Right ventricle myocardium superior (tissue), 1 donor: ENCODE results near the gene EPSTI1. TPM values are rescaled to one million over a fixed set of nuclear protein-coding genes. Genes with fewer than 3 reads are reported as not detected.
A peak's percentile ranks its signal among the peaks of the same experiment; 100 is the strongest.

Source experiments
- ATAC-seq: fragments of 200-7000 bp; cut with Tn5 transposase; one replicate; pipeline ENCODE4 v1.9.1; 2020; ENCODE audit warnings: mild to moderate bottlenecking; ENCODE audit not compliant: poor library complexity
- DNase-seq: peaks from one replicate; pipeline ENCODE4 v3.0.0-alpha.2; 2020
- intact Hi-C: fragments of 100-400 bp; cut with DNase I; formaldehyde crosslinking; loops from one replicate; pipeline ENCODE4 v1.11.2; 2022
- total RNA-seq: library from RNA; stranded (reverse); fragmentation: NEBNext Ultra II Directional; extraction: Animal tissue kit (Norgen Biotek cat#: 25700); gene quantifications from one replicate; pipeline ENCODE4 v1.2.1, GENCODE V29; 2021
- donor health status: DM: no; HTN: yes; CAD: no; lungs with severe emphysema.

Gene EPSTI1
- total RNA-seq, 1 donor from 2014 or later, result 2.3 TPM

DNA sequence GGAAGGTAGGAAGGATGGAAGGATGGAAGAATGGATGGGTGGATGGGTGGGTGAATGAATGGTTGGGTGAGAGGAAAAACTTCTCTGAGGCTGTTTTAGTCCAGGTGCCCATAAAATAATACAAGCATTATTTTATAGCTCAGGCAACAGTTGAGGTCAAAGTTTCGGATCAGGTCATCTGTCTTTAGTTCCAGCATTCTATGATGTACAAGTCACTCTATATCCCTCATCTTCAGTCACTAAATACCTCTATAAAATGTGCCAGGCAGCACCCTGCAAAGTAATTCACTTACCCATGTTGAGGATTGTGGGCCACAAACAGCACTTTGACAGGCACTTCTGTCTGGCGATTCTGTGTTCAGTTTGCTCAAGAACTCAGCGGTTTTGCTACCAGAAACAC is 66.0 kb downstream of the EPSTI1 start:
- no peak for DNase-seq
- no peak for ATAC-seq
- intact Hi-C loops, result no loop called here

DNA sequence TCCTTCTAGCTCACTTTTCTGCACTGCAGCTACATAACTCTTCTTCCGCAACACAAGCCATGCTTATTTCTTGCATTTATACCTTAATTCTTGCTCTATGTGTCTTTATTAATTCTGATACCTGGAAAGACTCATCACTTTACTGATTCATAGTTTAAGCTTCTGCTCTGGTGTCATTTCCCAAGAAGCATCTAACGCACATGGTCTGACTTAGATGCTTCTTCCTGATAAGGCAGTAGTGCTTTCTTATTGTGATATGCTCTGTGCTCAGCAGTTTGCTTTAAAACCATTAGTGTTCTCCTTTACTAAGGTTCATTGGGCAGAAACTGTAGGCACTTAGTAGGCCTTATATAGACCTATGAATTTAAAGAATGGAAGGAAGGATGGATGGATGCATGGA is 66.4 kb downstream of the EPSTI1 start:
- intact Hi-C loops, result no loop called here
- DNase-seq, result no peak
- no peak for ATAC-seq

DNA sequence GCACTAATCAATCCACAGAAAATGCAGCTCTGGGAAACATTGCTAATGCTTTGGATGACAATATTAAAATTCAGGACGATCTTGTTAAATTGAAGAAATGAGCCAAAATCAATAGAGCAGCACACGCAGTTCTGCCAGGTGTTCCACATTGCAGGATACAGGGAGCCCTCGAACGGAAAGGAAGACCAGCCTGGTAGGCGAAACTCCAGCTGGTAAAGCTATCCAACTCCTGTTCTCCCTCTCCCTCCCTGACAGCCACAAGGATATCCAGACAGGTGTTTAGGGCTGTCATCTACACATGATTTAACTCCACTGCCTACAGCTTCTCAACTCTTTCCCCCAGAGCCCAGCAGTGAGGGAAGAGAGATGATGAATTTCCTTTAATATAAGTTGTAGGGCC is 67.7 kb downstream of the EPSTI1 start:
- DNase-seq (no peak), ATAC-seq (no peak)
- intact Hi-C loops, result no loop called here

GRCh38 chr13:42907745-42908144 is 84.3 kb downstream of the EPSTI1 start:
- DNase-seq (no peak), ATAC-seq (peak; percentile 56)

GRCh38 chr13:42906257-42906656 is 85.8 kb downstream of the EPSTI1 start:
- no peak for DNase-seq
- intact Hi-C loops, result no loop called here
- no peak for ATAC-seq

More at GRCh38 chr13:42907745-42908144, 84.3 kb downstream of the EPSTI1 start:
- intact Hi-C loops, result no loop called here

- ATAC-seq (no peak), DNase-seq (no peak)
These were observed 86.5 kb downstream of the EPSTI1 start for GRCh38 chr13:42905579-42905978.

DNA sequence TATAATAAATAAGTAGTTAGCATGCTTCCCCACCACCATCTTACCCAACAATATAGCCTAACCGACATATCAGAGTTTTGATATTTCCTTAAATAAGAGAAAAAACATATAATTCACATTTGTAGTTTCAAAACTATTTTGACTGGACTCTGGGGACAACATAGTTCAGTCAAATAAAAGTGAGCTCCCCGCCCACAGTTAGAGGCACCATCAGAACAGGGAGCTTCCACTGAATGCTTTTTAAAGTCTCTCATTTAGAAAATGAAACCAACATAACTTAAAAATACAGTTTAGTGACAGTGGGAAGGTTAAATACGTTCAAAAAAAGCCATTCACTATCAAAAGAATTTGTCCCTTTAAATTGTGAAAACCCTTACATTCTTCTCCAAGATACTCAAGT is 92.8 kb downstream of the EPSTI1 start:
- ATAC-seq (no peak), DNase-seq (no peak)
- intact Hi-C loops, result no loop called here

More at GRCh38 chr13:42905579-42905978, 86.5 kb downstream of the EPSTI1 start:
- intact Hi-C loops, result no loop called here

DNA sequence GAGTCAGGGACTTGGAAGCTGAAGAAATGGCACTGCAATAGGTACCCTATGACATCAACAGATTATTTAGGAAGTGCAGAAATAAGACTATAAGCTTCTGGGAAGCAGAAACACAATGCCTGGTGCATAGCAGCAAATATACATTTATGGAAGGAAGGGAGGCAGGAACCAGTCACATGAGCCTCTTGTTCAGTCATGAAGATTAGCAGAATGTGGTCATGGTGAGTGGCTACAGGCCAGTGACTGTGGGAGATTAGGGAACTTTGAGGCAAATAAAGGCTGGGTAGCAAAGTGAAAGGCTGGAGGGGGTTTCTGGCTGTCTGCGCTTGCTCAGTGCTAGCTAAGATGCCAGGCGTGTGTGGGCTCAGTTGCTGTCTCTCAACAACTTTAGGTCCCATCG is 96.3 kb downstream of the EPSTI1 start:
- no peak for ATAC-seq
- DNase-seq, result no peak
- intact Hi-C loops, result no loop called here

DNA sequence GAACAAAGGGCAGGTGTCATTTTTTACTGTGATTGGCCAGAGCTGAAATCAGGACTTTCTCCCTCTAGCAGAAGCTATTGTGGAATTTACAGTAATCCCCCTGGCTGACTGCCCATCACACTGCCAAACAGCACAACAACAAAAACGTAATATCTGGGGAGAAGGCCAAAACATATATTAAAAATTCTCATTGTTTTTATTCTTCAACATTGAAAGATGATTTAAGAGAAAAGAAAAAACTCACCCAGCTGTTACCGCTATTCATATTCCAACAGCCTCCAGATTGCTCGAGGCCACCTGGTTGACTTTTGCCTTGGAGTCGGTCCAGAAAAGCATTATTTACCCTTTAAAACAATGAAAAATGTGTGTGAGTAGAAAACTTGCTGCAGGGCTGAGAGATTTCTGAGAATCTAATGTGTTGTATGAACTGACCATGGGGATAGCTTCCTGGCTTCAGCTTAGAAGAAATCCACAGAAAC is 97.2 kb downstream of the EPSTI1 start:
- intact Hi-C loops, result no loop called here

DNA sequence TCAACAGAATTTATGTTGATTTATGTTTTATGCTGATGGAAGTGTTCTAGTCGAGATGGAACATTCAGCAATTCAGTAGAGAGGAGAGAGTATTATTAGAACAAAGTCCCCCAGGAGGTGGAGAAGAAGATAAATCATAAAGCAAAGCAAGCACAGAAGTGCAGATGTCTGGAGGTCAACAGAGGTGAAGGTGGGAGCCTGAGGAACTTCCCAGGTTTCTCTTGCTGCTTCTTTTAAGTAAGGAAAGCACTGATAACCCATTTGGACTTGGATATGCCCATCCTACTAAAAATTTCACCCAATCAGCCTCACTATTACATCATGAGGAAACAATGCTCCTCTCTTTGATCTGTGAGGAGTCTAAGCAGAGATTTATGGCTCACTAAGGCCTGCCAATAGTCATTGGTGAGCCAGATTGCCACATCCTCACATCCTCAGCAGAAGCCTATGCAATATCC is 98.8 kb downstream of the EPSTI1 start:
- intact Hi-C loops, result no loop called here
- DNase-seq, result no peak
- ATAC-seq, result no peak

More for the DNA sequence above, 97.2 kb downstream of the EPSTI1 start:
- ATAC-seq (no peak), DNase-seq (peak; percentile 43)

- intact Hi-C loops, result no loop called here
- no peak for DNase-seq
- ATAC-seq, result no peak
These were observed 99.3 kb downstream of the EPSTI1 start for GRCh38 chr13:42892760-42893159.

- ATAC-seq (no peak), DNase-seq (no peak)
- intact Hi-C loops, result no loop called here
These were observed 100.5 kb downstream of the EPSTI1 start for GRCh38 chr13:42891591-42891990.

DNA sequence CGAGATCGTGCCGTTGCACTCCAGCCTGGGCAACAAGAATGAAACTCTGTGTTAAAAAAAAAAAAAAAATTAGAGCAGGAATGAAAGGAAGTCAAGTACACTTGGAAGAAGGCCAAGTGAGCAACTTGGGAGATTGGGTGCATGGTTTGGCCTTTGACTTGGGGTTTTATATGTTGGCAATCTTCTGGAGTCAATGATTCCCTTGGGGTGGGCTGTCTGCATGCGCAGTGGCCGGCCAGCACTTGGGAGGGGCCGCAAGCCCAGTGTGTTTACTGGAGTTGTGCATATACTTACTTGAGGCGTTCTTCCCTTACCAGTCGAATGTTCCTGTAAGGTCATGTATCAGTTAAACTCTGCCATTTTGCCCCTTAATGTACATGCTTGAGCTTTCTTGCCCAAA is 106.7 kb downstream of the EPSTI1 start:
- ATAC-seq, result no peak
- intact Hi-C loops, result no loop called here
- DNase-seq, result no peak

GRCh38 chr13:42883771-42884467 is 108.1 kb downstream of the EPSTI1 start:
- DNase-seq, result no peak
- intact Hi-C loops, result no loop called here
- peak; percentile 71 for ATAC-seq

- intact Hi-C loops, result no loop called here
- DNase-seq (no peak), ATAC-seq (no peak)
These were observed 108.9 kb downstream of the EPSTI1 start for GRCh38 chr13:42883142-42883541.

DNA sequence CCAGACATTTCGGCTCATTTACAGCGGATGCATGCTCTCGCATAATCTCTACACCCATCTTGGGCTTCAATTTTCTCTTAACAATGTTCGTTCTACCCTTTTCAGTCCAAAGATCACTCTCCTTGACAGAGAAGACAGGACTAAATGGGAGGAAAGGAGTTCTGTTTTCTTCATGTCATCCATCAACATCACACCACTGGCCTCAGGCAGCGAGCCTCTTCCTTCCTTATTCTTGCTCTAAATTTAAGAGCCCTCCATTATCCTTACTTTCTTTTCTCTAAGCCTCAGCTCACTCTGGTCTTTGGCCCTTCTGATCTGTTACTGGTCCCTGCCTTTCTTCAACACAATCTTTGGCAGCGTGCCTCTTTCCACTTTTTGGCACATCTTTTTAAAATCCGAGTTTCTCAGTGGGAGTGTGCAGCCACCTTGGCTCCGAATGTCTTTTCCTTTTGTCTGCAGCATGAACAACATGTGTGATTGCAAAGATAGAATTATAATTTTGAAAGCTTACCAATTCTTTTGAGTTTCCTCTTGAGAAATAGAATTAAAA is 111.9 kb downstream of the EPSTI1 start:
- intact Hi-C loops, result no loop called here
- no peak for DNase-seq
- no peak for ATAC-seq

GRCh38 chr13:42878721-42879120 is 113.3 kb downstream of the EPSTI1 start:
- intact Hi-C loops, result no loop called here
- ATAC-seq, result no peak
- no peak for DNase-seq

GRCh38 chr13:42876887-42877545 is 115.0 kb downstream of the EPSTI1 start:
- DNase-seq (no peak), ATAC-seq (no peak)
- intact Hi-C loops, result no loop called here

- intact Hi-C loops, result no loop called here
- ATAC-seq (no peak), DNase-seq (no peak)
These were observed 115.7 kb downstream of the EPSTI1 start for GRCh38 chr13:42876270-42876714.
